ENCODE data around the gene TXNDC11. TPM values are rescaled to one million over a fixed set of nuclear protein-coding genes. Genes with fewer than 3 reads are reported as not detected.

TXNDC11 gene
- total RNA-seq, 1 donor from 2014 or later = 99.2 TPM

GRCh38 chr16:11708421-11708820 lies 34.2 kb downstream of the TXNDC11 start:
- no peak for DNase-seq
- H3K4me3 ChIP-seq = no peak overlapping the region
- H3K27ac ChIP-seq = no peak overlapping the region
- peaks cover 54% of the 10 kb centered on the region for H3K36me3 ChIP-seq
- H3K4me1 ChIP-seq = peaks cover 12% of the 10 kb centered on the region
- intact Hi-C loops (cut with DNase I) = loop anchor here (10.0 kb wide), 1 partner anchor 314 kb away; no protein-coding TSS in a partner anchor
- TF ChIP-seq, protein P1, sequence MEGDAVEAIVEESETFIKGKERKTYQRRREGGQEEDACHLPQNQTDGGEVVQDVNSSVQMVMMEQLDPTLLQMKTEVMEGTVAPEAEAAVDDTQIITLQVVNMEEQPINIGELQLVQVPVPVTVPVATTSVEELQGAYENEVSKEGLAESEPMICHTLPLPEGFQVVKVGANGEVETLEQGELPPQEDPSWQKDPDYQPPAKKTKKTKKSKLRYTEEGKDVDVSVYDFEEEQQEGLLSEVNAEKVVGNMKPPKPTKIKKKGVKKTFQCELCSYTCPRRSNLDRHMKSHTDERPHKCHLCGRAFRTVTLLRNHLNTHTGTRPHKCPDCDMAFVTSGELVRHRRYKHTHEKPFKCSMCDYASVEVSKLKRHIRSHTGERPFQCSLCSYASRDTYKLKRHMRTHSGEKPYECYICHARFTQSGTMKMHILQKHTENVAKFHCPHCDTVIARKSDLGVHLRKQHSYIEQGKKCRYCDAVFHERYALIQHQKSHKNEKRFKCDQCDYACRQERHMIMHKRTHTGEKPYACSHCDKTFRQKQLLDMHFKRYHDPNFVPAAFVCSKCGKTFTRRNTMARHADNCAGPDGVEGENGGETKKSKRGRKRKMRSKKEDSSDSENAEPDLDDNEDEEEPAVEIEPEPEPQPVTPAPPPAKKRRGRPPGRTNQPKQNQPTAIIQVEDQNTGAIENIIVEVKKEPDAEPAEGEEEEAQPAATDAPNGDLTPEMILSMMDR (IDR thresholded peaks at IDR 0.05) = no peak
- no peak for ATAC-seq
- no peaks in the 10 kb centered on the region for H3K9me3 ChIP-seq
- H3K27me3 ChIP-seq = no peaks in the 10 kb centered on the region

DNA sequence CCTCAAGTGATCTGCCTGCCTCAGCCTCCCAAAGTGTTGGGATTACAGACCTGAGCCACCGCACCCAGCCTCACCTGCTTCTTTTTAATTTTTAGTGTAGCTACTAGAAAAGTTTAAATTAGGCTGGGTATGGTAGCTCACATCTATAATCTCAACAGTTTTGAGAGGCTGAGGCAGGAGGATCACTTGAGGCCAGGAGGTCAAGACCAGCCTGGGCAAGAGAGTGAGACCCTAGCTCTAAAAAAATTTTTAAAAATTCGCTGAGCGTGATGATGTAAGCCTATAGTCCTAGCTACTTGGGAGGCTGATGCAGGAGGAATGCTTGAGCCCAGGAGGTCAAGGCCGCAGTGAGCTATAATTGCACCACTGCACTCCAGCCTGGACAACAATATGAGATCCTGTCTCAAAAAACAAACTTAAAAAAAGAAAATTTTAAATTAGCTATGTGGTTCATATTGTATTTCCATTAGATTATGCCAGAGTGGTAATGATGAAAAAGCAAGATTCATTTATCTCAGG lies 34.9 kb downstream of the TXNDC11 start:
- Histone ChIP-seq H3K4me1 (peaks cover 12% of the 10 kb centered on the region), H3K27ac (no peak overlapping the region), H3K4me3 (no peak overlapping the region), H3K27me3 (no peaks in the 10 kb centered on the region), H3K9me3 (no peaks in the 10 kb centered on the region), H3K36me3 (peaks cover 58% of the 10 kb centered on the region)
- no peak for ATAC-seq
- TF ChIP-seq, protein P1 (IDR thresholded peaks at IDR 0.05) = no peak
- intact Hi-C loops (cut with DNase I) = loop anchor here (10.0 kb wide), 1 partner anchor 313 kb away; no protein-coding TSS in a partner anchor
- no peak for DNase-seq

DNA sequence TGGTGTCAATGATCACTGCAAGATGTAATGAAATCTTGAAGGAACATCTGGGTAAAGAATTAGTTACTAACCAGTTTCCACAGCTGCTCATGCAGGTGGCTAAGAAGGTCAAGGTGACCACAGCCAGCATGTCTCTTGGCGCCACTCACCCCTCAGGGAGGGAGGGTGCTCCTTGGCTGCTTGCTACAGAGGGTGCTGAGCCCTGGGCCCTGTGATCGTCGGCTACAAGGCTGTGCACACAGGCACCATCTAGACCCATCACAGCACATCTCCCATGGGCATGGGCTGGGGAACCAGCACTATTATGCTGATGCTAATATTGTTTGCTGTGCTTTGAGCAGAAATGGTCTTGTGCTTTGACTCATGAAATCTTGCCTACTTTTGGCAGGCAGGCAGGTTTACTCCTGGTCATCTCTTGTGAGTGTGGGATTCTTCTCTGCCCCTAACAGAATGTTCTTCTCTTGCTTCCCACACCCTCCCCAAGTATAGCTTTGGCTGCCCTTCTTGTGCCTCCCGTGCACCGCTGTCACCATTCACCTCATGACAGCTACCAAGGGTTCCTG lies 36.4 kb downstream of the TXNDC11 start:
- peaks cover 12% of the 10 kb centered on the region for H3K4me1 ChIP-seq
- H3K36me3 ChIP-seq = peaks cover 71% of the 10 kb centered on the region
- H3K9me3 ChIP-seq = no peaks in the 10 kb centered on the region
- peak; percentile 28 for ATAC-seq
- DNase-seq = no peak
- no peak overlapping the region for H3K4me3 ChIP-seq
- no peak overlapping the region for H3K27ac ChIP-seq
- intact Hi-C loops (cut with DNase I) = loop anchor here (10.0 kb wide), 1 partner anchor 311 kb away; no protein-coding TSS in a partner anchor
- H3K27me3 ChIP-seq = no peaks in the 10 kb centered on the region
- TF ChIP-seq, protein P1 (IDR thresholded peaks at IDR 0.05) = no peak

- DNase-seq (no peak), ATAC-seq (no peak)
- Histone ChIP-seq H3K9me3 (no peaks in the 10 kb centered on the region), H3K4me1 (peaks cover 14% of the 10 kb centered on the region), H3K4me3 (no peak overlapping the region), H3K36me3 (peaks cover 67% of the 10 kb centered on the region), H3K27me3 (no peaks in the 10 kb centered on the region), H3K27ac (no peak overlapping the region)
- intact Hi-C loops (cut with DNase I) = loop anchor here (10.0 kb wide), 1 partner anchor 311 kb away; no protein-coding TSS in a partner anchor
- TF ChIP-seq, protein P1 (IDR thresholded peaks at IDR 0.05) = no peak
These were observed 37.2 kb downstream of the TXNDC11 start for GRCh38 chr16:11705311-11706025.

GRCh38 chr16:11700264-11701029 lies 42.2 kb downstream of the TXNDC11 start:
- no peaks in the 10 kb centered on the region for H3K27me3 ChIP-seq
- ATAC-seq (peak; percentile 66), DNase-seq (no peak)
- intact Hi-C loops (cut with DNase I) = loop anchor here (10.0 kb wide), 1 partner anchor 306 kb away; no protein-coding TSS in a partner anchor
- H3K4me1 ChIP-seq = peaks cover 13% of the 10 kb centered on the region
- H3K27ac ChIP-seq = peak overlapping the region; percentile 49
- H3K9me3 ChIP-seq = no peaks in the 10 kb centered on the region
- H3K4me3 ChIP-seq = no peak overlapping the region
- TF ChIP-seq, protein P1 (IDR thresholded peaks at IDR 0.05) = no peak
- peaks cover 83% of the 10 kb centered on the region for H3K36me3 ChIP-seq

All from upper lobe of right lung (tissue), 1 donor.